Caco-2 (cell line): Measurements from ENCODE around the gene SRGAP3. TPM values are rescaled to one million over a fixed set of nuclear protein-coding genes. Genes with fewer than 3 reads are reported as not detected.

Source experiments
- BruUV-seq: library from RNA; stranded (reverse); fragments of 400-500 nt; replicated peaks from 2 replicates; lab custom pipeline; 2021; lab: Mats Ljungman, UMichigan
- CTCF ChIA-PET: fragments of 300-600 bp; sonication (Branson Sonifier 250); formaldehyde crosslinking; loops from one replicate; lab custom pipeline; 2022; ENCODE audit warnings: antibody characterized with exemption; lab: Charles Lee
- POLR2A ChIA-PET: fragments of 300-600 bp; sonication (Branson Sonifier 250); formaldehyde crosslinking; loops from one replicate; lab custom pipeline; 2022; ENCODE audit warnings: antibody characterized with exemption; lab: Charles Lee
- DNase-seq, 2 experiments: peaks; one replicate each; pipeline versions ENCODE4 v3.0.0 to v3.0.0-alpha.2; 2020 to 2022
- H3K27me3 ChIP-seq: replicated peaks from 2 replicates; pipeline ENCODE4 v1.6.0; 2011; ENCODE audit warnings: low read length; ENCODE audit not compliant: control insufficient read depth, insufficient read depth
- H3K36me3 ChIP-seq: 2 replicates; pipeline ENCODE4 v1.5.1; 2011; ENCODE audit warnings: low read length; ENCODE audit not compliant: control insufficient read depth, insufficient read depth
- H3K4me1 ChIP-seq: fragments of 250-450 bp; sonication (Bioruptor Pico); 2 replicates; pipeline ENCODE4 v1.5.1; 2020; ENCODE audit warnings: mild to moderate bottlenecking
- H3K4me3 ChIP-seq: 2 replicates; pipeline ENCODE4 v1.5.1; 2011; ENCODE audit warnings: low read depth, mild to moderate bottlenecking, control low read depth, low read length
- H3K9me3 ChIP-seq: fragments of 250-450 bp; sonication (Bioruptor Pico); 2 replicates; pipeline ENCODE4 v1.5.1; 2020; ENCODE audit warnings: mild to moderate bottlenecking, moderate library complexity
- H3K27ac Mint-ChIP-seq: one replicate; pipeline ENCODE4 v1.8.0; 2022; ENCODE audit warnings: mixed read lengths; ENCODE audit not compliant: unreplicated experiment
- H3K27me3 Mint-ChIP-seq: one replicate; pipeline ENCODE4 v1.8.0; 2022; ENCODE audit warnings: mixed read lengths; ENCODE audit not compliant: insufficient read depth, unreplicated experiment
- H3K36me3 Mint-ChIP-seq: one replicate; pipeline ENCODE4 v1.8.0; 2022; ENCODE audit warnings: mild to moderate bottlenecking, mixed read lengths; ENCODE audit not compliant: insufficient read depth, unreplicated experiment
- H3K4me1 Mint-ChIP-seq: one replicate; pipeline ENCODE4 v1.8.0; 2022; ENCODE audit warnings: low read depth, mixed read lengths; ENCODE audit not compliant: unreplicated experiment
- H3K4me3 Mint-ChIP-seq: one replicate; pipeline ENCODE4 v1.8.0; 2022; ENCODE audit warnings: mild to moderate bottlenecking, moderate library complexity, mixed read lengths; ENCODE audit not compliant: unreplicated experiment
- H3K9me3 Mint-ChIP-seq: one replicate; pipeline ENCODE4 v1.8.0; 2022; ENCODE audit warnings: mixed read lengths; ENCODE audit not compliant: unreplicated experiment
- CTCF ChIP-seq, 2 experiments: fragments of 200-600 bp in 1 of 2; IDR thresholded peaks; 1 replicate in 1 of 2; 2 replicates in 1 of 2; pipeline versions ENCODE4 v1.5.1 to v1.8.0; 2011 to 2022; ENCODE audit warnings: antibody characterized with exemption in 1 of 2, control low read depth in 1 of 2, inconsistent platforms in 1 of 2, low read depth in 1 of 2, low read length in 1 of 2, mild to moderate bottlenecking in 1 of 2, moderate library complexity in 1 of 2; ENCODE audit not compliant: insufficient read depth in 1 of 2, severe bottlenecking in 1 of 2, unreplicated experiment in 1 of 2
- intact Hi-C: fragments of 100-400 bp; cut with micrococcal nuclease; formaldehyde crosslinking; loops from one replicate; pipeline ENCODE4 v1.10.0; 2022; ENCODE audit not compliant: unreplicated experiment
- total RNA-seq: library from RNA; stranded (reverse); gene quantifications from 2 replicates; pipeline ENCODE4 v1.2.3, GENCODE V29; 2022

Gene SRGAP3
- total RNA-seq, 1 experiment from 2014 or later: 1.3 TPM

- H3K4me3 Mint-ChIP-seq: no peak overlapping the region
- ChIA-PET POLR2A (no interaction called here), CTCF (no interaction called here)
- Histone ChIP-seq H3K36me3 (no peaks in the 10 kb centered on the region), H3K4me1 (no peaks in the 10 kb centered on the region), H3K4me3 (no peak overlapping the region), H3K9me3 (no peaks in the 10 kb centered on the region), H3K27me3 (no peaks in the 10 kb centered on the region)
- no peak for DNase-seq
- H3K9me3 Mint-ChIP-seq: no peaks in the 10 kb centered on the region
- no peaks in the 10 kb centered on the region for H3K36me3 Mint-ChIP-seq
- TF ChIP-seq CTCF (IDR thresholded peaks at IDR 0.05; ENCODE audit: insufficient read depth in 1 of 2, low read depth in 1 of 2, low read length in 1 of 2, severe bottlenecking in 1 of 2, unreplicated experiment in 1 of 2): no peak
- H3K27me3 Mint-ChIP-seq: peaks cover 3% of the 10 kb centered on the region
- intact Hi-C loops: no loop called here
- no TSS peak for BruUV-seq
- H3K4me1 Mint-ChIP-seq: no peaks in the 10 kb centered on the region
- no peak overlapping the region for H3K27ac Mint-ChIP-seq
Observed at GRCh38 chr3:9198261-9198660, 51.2 kb downstream of the SRGAP3 start.

GRCh38 chr3:9196020-9196419, 53.4 kb downstream of the SRGAP3 start:
- no peaks in the 10 kb centered on the region for H3K36me3 ChIP-seq
- no peak for DNase-seq
- no peaks in the 10 kb centered on the region for H3K36me3 Mint-ChIP-seq
- H3K27me3 Mint-ChIP-seq: peaks cover 3% of the 10 kb centered on the region
- BruUV-seq: no TSS peak
- H3K9me3 Mint-ChIP-seq: no peaks in the 10 kb centered on the region
- intact Hi-C loops: no loop called here
- no peak overlapping the region for H3K4me3 ChIP-seq
- no peak for TF ChIP-seq CTCF (IDR thresholded peaks at IDR 0.05; ENCODE audit: insufficient read depth in 1 of 2, low read depth in 1 of 2, low read length in 1 of 2, severe bottlenecking in 1 of 2, unreplicated experiment in 1 of 2)
- H3K9me3 ChIP-seq: no peaks in the 10 kb centered on the region
- H3K27me3 ChIP-seq: no peaks in the 10 kb centered on the region
- no peaks in the 10 kb centered on the region for H3K4me1 ChIP-seq
- H3K4me3 Mint-ChIP-seq: no peak overlapping the region
- ChIA-PET CTCF (no interaction called here), POLR2A (no interaction called here)
- H3K27ac Mint-ChIP-seq: no peak overlapping the region
- peaks cover 7% of the 10 kb centered on the region for H3K4me1 Mint-ChIP-seq

GRCh38 chr3:9195390-9195789, 54.1 kb downstream of the SRGAP3 start:
- Histone ChIP-seq H3K4me3 (no peak overlapping the region), H3K9me3 (no peaks in the 10 kb centered on the region), H3K36me3 (no peaks in the 10 kb centered on the region), H3K27me3 (no peaks in the 10 kb centered on the region), H3K4me1 (no peaks in the 10 kb centered on the region)
- TF ChIP-seq CTCF (IDR thresholded peaks at IDR 0.05; ENCODE audit: insufficient read depth in 1 of 2, low read depth in 1 of 2, low read length in 1 of 2, severe bottlenecking in 1 of 2, unreplicated experiment in 1 of 2): no peak
- ChIA-PET POLR2A (no interaction called here), CTCF (no interaction called here)
- Mint-ChIP-seq H3K9me3 (no peaks in the 10 kb centered on the region), H3K4me1 (peaks cover 7% of the 10 kb centered on the region), H3K36me3 (no peaks in the 10 kb centered on the region), H3K27ac (no peak overlapping the region), H3K4me3 (no peak overlapping the region), H3K27me3 (peaks cover 3% of the 10 kb centered on the region)
- no peak for DNase-seq
- intact Hi-C loops: no loop called here
- BruUV-seq: no TSS peak
